NT2/D1 (cell line): ENCODE data around the gene CSNK2A3.

Experiments
- DNase-seq: peaks from one replicate; pipeline ENCODE4 v3.0.0-alpha.2; 2011; ENCODE audit warnings: low read depth, low spot score
- H3K27me3 ChIP-seq: 2 replicates; pipeline ENCODE4 v1.6.0; 2011; ENCODE audit warnings: mild to moderate bottlenecking; ENCODE audit not compliant: insufficient read length, insufficient read depth
- H3K36me3 ChIP-seq: 2 replicates; pipeline ENCODE4 v1.6.1; 2011; ENCODE audit warnings: mild to moderate bottlenecking, low read length, mixed read lengths; ENCODE audit not compliant: insufficient read depth, insufficient read length
- H3K4me1 ChIP-seq: 2 replicates; pipeline ENCODE4 v1.5.1; 2011; ENCODE audit not compliant: insufficient read depth, insufficient read length
- H3K4me3 ChIP-seq: 2 replicates; pipeline ENCODE4 v1.5.1; 2011; ENCODE audit warnings: low read depth; ENCODE audit not compliant: insufficient read length
- H3K9ac ChIP-seq: 2 replicates; pipeline ENCODE4 v1.6.0; 2011; ENCODE audit warnings: low read depth; ENCODE audit not compliant: insufficient read length
- H3K9me3 ChIP-seq: 2 replicates; pipeline ENCODE4 v1.5.1; 2011; ENCODE audit warnings: mild to moderate bottlenecking, low read length; ENCODE audit not compliant: insufficient read depth
- SUZ12 ChIP-seq: IDR thresholded peaks from 2 replicates; pipeline ENCODE4 v1.6.1; 2011; ENCODE audit not compliant: insufficient read length, insufficient read depth; ENCODE audit errors: extremely low read depth
- YY1 ChIP-seq: IDR thresholded peaks from 2 replicates; pipeline ENCODE4 v1.6.1; 2011; ENCODE audit not compliant: insufficient read length, insufficient read depth
- ZNF274 ChIP-seq: IDR thresholded peaks from 2 replicates; pipeline ENCODE4 v1.6.1; 2011; ENCODE audit warnings: mild to moderate bottlenecking, low read depth, low read length

The CSNK2A3 gene

DNA sequence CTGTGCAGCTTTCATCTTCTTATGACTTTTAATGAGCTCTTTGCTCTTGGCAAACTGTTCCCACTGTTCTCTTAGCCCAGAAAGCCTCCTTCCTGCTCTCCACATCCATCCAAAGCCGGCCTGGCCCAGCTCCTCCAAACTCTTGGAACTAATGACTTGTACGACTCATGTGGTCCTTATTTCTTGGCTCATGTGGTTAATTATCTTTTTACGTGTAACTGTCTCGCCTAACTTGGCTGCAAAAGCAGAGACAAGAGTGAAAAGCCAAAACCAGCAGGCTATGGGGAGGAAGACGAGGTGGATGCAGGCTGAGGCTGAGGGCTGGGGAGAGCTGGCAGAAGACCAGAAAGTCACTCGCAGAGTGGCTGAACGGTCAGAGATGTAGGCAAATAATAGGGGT lies 5.5 kb downstream of the CSNK2A3 start:
- Histone ChIP-seq H3K9ac (no peak overlapping the region), H3K9me3 (no peaks in the 10 kb centered on the region), H3K4me1 (peaks cover 2% of the 10 kb centered on the region), H3K27me3 (no peaks in the 10 kb centered on the region), H3K4me3 (no peak overlapping the region), H3K36me3 (no peaks in the 10 kb centered on the region)
- TF ChIP-seq ZNF274: no peak
- no peak for DNase-seq

DNA sequence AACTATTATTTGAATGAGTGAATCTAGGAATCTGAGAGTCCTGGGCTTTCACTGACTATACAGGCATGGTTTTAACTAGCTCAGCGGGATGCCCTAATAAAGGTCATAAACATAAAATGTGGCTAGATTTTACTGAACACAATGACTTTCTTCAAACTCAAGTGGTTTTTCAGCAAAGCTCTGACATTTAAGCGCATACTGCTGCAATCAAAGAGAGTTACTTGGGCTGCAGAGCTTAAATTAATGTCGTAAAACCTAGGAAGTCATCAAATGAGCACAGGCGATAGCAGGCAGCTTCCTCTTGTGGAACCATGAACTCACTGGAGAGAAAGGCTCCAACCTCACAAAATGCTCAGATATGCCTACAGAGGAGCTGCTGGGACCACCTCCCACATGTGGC lies 6.7 kb downstream of the CSNK2A3 start:
- Histone ChIP-seq H3K9ac (no peak overlapping the region), H3K4me1 (peaks cover 2% of the 10 kb centered on the region), H3K4me3 (no peak overlapping the region), H3K36me3 (no peaks in the 10 kb centered on the region), H3K9me3 (no peaks in the 10 kb centered on the region), H3K27me3 (no peaks in the 10 kb centered on the region)
- no peak for TF ChIP-seq SUZ12
- DNase-seq: no peak

DNA sequence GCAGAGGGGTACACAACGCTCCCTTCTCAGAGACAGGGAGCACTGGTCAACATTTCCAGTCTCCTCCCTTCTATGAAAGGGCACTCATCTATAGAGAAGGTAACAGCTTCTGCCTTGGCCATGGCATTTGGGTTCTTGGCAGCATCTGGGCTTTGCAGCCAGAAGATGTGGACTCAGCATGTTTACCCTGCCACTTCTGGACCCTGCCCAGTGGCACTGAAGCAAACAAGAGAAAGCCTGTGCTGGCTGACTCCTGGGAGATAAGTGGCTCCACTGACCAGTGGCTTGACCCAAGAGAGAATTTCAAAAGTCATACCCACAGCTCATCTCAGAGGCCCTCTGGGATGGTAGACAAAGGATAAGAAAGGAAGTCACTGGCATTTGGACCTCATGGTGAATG lies 8.0 kb downstream of the CSNK2A3 start:
- H3K9ac ChIP-seq: no peak overlapping the region
- no peaks in the 10 kb centered on the region for H3K9me3 ChIP-seq
- H3K27me3 ChIP-seq: no peaks in the 10 kb centered on the region
- H3K4me1 ChIP-seq: no peaks in the 10 kb centered on the region
- TF ChIP-seq ZNF274 (no peak), SUZ12 (no peak), YY1 (no peak)
- H3K36me3 ChIP-seq: no peaks in the 10 kb centered on the region
- no peak overlapping the region for H3K4me3 ChIP-seq
- no peak for DNase-seq

DNA sequence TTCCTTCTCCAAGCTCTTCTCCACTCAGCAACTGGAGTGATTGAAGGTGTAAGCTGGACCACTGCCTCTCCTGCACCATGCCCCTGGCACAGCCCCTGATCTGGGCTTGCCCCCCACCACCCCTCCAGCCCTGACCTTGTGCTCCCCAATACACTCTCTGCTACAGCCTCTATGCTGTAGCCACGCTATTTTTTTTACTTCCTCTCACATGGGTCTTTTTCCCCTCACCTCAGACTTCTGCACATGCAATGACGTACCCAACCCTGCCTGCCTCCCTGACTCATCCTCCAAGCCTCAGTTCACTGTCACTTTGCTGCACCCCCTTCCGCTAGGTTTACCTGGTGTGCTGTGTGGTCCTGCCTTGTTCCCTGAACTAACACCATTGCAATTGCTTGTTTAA lies 9.0 kb downstream of the CSNK2A3 start:
- Histone ChIP-seq H3K27me3 (no peaks in the 10 kb centered on the region), H3K4me3 (no peak overlapping the region), H3K9ac (no peak overlapping the region), H3K36me3 (no peaks in the 10 kb centered on the region), H3K4me1 (no peaks in the 10 kb centered on the region), H3K9me3 (no peaks in the 10 kb centered on the region)
- DNase-seq: no peak
- no peak for TF ChIP-seq SUZ12
- no peak for TF ChIP-seq YY1
- TF ChIP-seq ZNF274: no peak

DNA sequence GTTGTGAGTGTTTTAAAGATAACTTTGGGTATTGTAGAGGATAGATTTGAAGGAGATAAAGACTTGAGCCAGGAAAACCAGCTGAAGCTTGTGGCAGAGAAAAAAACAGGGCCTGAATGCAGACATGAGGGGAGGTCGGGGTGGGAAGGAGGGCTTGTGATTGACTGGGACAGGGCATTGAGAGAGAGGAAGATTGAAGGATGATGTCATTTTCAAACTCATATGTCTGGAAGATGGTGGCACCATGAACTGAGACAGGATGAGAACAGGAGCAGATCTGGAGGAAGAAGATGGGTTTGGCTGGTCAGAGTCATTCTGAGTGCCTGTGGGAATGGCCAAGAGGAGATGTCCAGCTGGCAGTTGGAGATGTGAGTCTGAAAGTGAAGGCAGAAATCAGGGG lies 14.7 kb downstream of the CSNK2A3 start:
- TF ChIP-seq SUZ12: no peak
- TF ChIP-seq ZNF274: no peak
- TF ChIP-seq YY1: no peak
- Histone ChIP-seq H3K4me3 (no peak overlapping the region), H3K9ac (no peak overlapping the region), H3K36me3 (no peaks in the 10 kb centered on the region), H3K27me3 (no peaks in the 10 kb centered on the region), H3K9me3 (no peaks in the 10 kb centered on the region), H3K4me1 (no peaks in the 10 kb centered on the region)
- DNase-seq: no peak

DNA sequence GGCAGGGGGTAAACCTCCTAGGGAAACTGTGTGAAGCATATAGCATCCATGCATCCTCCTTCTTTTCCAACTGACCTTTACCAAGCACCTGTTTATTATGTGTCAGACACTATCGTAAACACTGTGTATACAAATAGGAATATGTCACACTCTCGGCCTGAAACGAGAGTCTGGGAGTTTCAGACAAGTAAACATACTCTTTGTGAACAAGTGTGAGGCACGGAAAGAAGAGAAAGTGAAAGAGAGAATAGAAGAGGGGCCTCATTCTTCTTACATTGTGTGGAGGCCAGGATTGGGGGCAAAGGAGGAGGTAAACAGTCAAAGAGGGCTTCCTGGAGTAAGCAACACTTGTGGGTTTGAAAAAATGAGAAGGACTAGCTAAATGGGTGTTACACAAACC lies 16.4 kb downstream of the CSNK2A3 start:
- Histone ChIP-seq H3K4me3 (no peak overlapping the region), H3K9ac (no peak overlapping the region), H3K9me3 (no peaks in the 10 kb centered on the region), H3K4me1 (no peaks in the 10 kb centered on the region), H3K36me3 (no peaks in the 10 kb centered on the region), H3K27me3 (no peaks in the 10 kb centered on the region)
- DNase-seq: no peak
- TF ChIP-seq YY1: no peak
- no peak for TF ChIP-seq SUZ12
- TF ChIP-seq ZNF274: no peak

DNA sequence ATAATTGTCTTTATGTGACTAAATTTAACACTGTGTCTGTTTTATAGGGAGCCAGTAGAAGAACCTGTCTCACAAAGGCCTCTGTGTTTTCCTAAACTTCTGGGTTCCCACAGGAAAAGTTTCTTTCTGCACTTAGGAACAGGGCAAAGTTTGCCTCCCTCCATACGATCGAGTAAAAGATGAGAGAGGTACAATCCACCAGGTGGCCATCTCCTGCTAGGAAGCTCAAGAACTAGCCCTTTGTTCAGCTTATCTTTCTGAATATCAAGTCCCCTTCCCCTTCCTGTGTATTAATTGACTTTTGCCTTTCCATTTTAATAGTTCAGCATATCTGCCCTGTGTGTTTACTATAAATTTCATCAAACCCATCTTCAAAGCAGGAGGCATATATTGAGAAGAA lies 18.0 kb downstream of the CSNK2A3 start:
- TF ChIP-seq YY1: no peak
- TF ChIP-seq SUZ12: no peak
- TF ChIP-seq ZNF274: no peak
- H3K9ac ChIP-seq: no peak overlapping the region
- H3K27me3 ChIP-seq: no peaks in the 10 kb centered on the region
- H3K36me3 ChIP-seq: no peaks in the 10 kb centered on the region
- no peaks in the 10 kb centered on the region for H3K9me3 ChIP-seq
- DNase-seq: no peak
- no peak overlapping the region for H3K4me3 ChIP-seq
- H3K4me1 ChIP-seq: no peaks in the 10 kb centered on the region

DNA sequence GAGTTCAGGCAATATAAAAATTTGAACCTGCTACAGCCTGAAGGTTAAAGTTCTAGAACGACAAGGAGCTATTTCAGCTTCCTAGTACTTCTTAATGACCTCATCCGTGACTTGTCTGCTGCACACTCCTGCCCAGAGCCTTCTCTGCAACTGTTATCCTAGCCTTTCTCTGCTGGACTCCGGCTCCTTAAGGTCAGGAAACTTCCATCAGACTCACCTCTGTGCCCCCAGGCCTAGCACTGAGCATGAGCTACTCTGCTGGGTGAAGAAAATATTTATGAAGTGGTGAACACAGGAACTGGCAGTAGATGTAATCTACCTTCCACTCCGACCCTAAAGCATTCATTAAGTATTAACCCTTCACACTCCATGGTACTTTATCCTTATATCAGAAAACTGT lies 18.4 kb downstream of the CSNK2A3 start:
- no peak for DNase-seq

More for the DNA sequence above, 18.4 kb downstream of the CSNK2A3 start:
- H3K4me3 ChIP-seq: no peak overlapping the region
- no peak for TF ChIP-seq YY1
- TF ChIP-seq SUZ12: no peak
- TF ChIP-seq ZNF274: no peak
- H3K9ac ChIP-seq: no peak overlapping the region
- no peaks in the 10 kb centered on the region for H3K4me1 ChIP-seq
- H3K36me3 ChIP-seq: no peaks in the 10 kb centered on the region
- H3K9me3 ChIP-seq: no peaks in the 10 kb centered on the region
- H3K27me3 ChIP-seq: no peaks in the 10 kb centered on the region
